Peyer's patch (tissue), 4 donors: Measurements from ENCODE around the gene SLC25A13.

Experiments used
- POLR2A ChIP-seq, 2 donors: fragments of 450-650 bp; IDR thresholded peaks; one replicate each; pipeline ENCODE4 v1.5.1; 2017; ENCODE audit warnings: antibody characterized with exemption in 2 of 2, mild to moderate bottlenecking in 2 of 2, moderate library complexity in 2 of 2
- TF ChIP-seq, protein P1 (sequence below), 6 experiments: fragments of 450-650 bp in 4 of 6; fragments of 200-600 bp in 2 of 6; sonication (generic) in 1 of 6; IDR thresholded peaks; one replicate each; pipeline ENCODE4 v1.5.1; 2017 to 2019; ENCODE audit warnings: antibody characterized with exemption in 6 of 6, mild to moderate bottlenecking in 3 of 6, moderate library complexity in 1 of 6

GRCh38 chr7:96328016-96328415 lies 6.1 kb upstream of the SLC25A13 start:
- TF ChIP-seq, protein P1, sequence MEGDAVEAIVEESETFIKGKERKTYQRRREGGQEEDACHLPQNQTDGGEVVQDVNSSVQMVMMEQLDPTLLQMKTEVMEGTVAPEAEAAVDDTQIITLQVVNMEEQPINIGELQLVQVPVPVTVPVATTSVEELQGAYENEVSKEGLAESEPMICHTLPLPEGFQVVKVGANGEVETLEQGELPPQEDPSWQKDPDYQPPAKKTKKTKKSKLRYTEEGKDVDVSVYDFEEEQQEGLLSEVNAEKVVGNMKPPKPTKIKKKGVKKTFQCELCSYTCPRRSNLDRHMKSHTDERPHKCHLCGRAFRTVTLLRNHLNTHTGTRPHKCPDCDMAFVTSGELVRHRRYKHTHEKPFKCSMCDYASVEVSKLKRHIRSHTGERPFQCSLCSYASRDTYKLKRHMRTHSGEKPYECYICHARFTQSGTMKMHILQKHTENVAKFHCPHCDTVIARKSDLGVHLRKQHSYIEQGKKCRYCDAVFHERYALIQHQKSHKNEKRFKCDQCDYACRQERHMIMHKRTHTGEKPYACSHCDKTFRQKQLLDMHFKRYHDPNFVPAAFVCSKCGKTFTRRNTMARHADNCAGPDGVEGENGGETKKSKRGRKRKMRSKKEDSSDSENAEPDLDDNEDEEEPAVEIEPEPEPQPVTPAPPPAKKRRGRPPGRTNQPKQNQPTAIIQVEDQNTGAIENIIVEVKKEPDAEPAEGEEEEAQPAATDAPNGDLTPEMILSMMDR (IDR thresholded peaks at IDR 0.05): no peak
- TF ChIP-seq POLR2A (IDR thresholded peaks at IDR 0.05): no peak
